ENCODE results near the gene EXOSC1.

EXOSC1 gene

GRCh38 chr10:97416565-97416964, 29.2 kb downstream of the EXOSC1 start:
- H3K27me3 ChIP-seq (ENCODE audit: low read length): no peaks in the 10 kb centered on the region
- H3K4me3 ChIP-seq (ENCODE audit: insufficient read depth, low read length, poor library complexity, severe bottlenecking): no peak overlapping the region
- no peaks in the 10 kb centered on the region for H3K9me2 ChIP-seq (replicated peaks; ENCODE audit: insufficient read depth, low read length)
- no peak overlapping the region for H3K9ac ChIP-seq (ENCODE audit: low read length)
- H2AFZ ChIP-seq (ENCODE audit: low read depth, low read length, severe bottlenecking): no peak overlapping the region
- H4K20me1 ChIP-seq (ENCODE audit: low read depth, low read length): no peaks in the 10 kb centered on the region
- H3K4me2 ChIP-seq (ENCODE audit: low read depth, low read length, poor library complexity, severe bottlenecking): no peak overlapping the region
- H3K79me2 ChIP-seq (ENCODE audit: insufficient read depth, low read length): no peaks in the 10 kb centered on the region
- no peak for TF ChIP-seq EZH2phosphoT487 (conservative IDR thresholded peaks at IDR 0.05; ENCODE audit: low read length)
- no peak for TF ChIP-seq CTCF (IDR thresholded peaks at IDR 0.05; ENCODE audit: insufficient read depth, low read length, poor library complexity, severe bottlenecking)
- H3F3A ChIP-seq (ENCODE audit: insufficient read depth): no peaks in the 10 kb centered on the region
- no peaks in the 10 kb centered on the region for H3K9me3 ChIP-seq (ENCODE audit: insufficient read depth, low read length)
- H3K36me3 ChIP-seq (ENCODE audit: low read length): no peaks in the 10 kb centered on the region
- no peak overlapping the region for H3K27ac ChIP-seq (ENCODE audit: low read depth, low read length)

- Histone ChIP-seq H3K9me2 (replicated peaks; ENCODE audit: insufficient read depth, low read length) (no peaks in the 10 kb centered on the region), H2AFZ (ENCODE audit: low read depth, low read length, severe bottlenecking) (no peak overlapping the region), H3K4me2 (ENCODE audit: low read depth, low read length, poor library complexity, severe bottlenecking) (no peak overlapping the region), H3K27me3 (ENCODE audit: low read length) (no peaks in the 10 kb centered on the region), H3K36me3 (ENCODE audit: low read length) (no peaks in the 10 kb centered on the region), H3K27ac (ENCODE audit: low read depth, low read length) (no peak overlapping the region), H3K79me2 (ENCODE audit: insufficient read depth, low read length) (no peaks in the 10 kb centered on the region), H3K9ac (ENCODE audit: low read length) (no peak overlapping the region), H3F3A (ENCODE audit: insufficient read depth) (no peaks in the 10 kb centered on the region), H3K9me3 (ENCODE audit: insufficient read depth, low read length) (no peaks in the 10 kb centered on the region), H3K4me3 (ENCODE audit: insufficient read depth, low read length, poor library complexity, severe bottlenecking) (no peak overlapping the region), H4K20me1 (ENCODE audit: low read depth, low read length) (no peaks in the 10 kb centered on the region)
- no peak for TF ChIP-seq EZH2phosphoT487 (conservative IDR thresholded peaks at IDR 0.05; ENCODE audit: low read length)
- no peak for TF ChIP-seq CTCF (IDR thresholded peaks at IDR 0.05; ENCODE audit: insufficient read depth, low read length, poor library complexity, severe bottlenecking)
Observed at GRCh38 chr10:97412891-97413304, 32.9 kb downstream of the EXOSC1 start.

- Histone ChIP-seq H3K79me2 (ENCODE audit: insufficient read depth, low read length) (no peaks in the 10 kb centered on the region), H3K9me3 (ENCODE audit: insufficient read depth, low read length) (no peaks in the 10 kb centered on the region), H2AFZ (ENCODE audit: low read depth, low read length, severe bottlenecking) (no peak overlapping the region), H3K9me2 (replicated peaks; ENCODE audit: insufficient read depth, low read length) (no peaks in the 10 kb centered on the region), H3K27ac (ENCODE audit: low read depth, low read length) (no peak overlapping the region), H3F3A (ENCODE audit: insufficient read depth) (no peaks in the 10 kb centered on the region), H3K36me3 (ENCODE audit: low read length) (no peaks in the 10 kb centered on the region), H3K4me3 (ENCODE audit: insufficient read depth, low read length, poor library complexity, severe bottlenecking) (no peak overlapping the region), H3K4me2 (ENCODE audit: low read depth, low read length, poor library complexity, severe bottlenecking) (no peak overlapping the region), H3K9ac (ENCODE audit: low read length) (no peak overlapping the region), H3K27me3 (ENCODE audit: low read length) (no peaks in the 10 kb centered on the region), H4K20me1 (ENCODE audit: low read depth, low read length) (no peaks in the 10 kb centered on the region)
- TF ChIP-seq CTCF (IDR thresholded peaks at IDR 0.05; ENCODE audit: insufficient read depth, low read length, poor library complexity, severe bottlenecking) (no peak), EZH2phosphoT487 (conservative IDR thresholded peaks at IDR 0.05; ENCODE audit: low read length) (no peak)
Observed at GRCh38 chr10:97411406-97411805, 34.4 kb downstream of the EXOSC1 start.
